OCI-LY7 (cell line): ENCODE measurements around the gene NID2.

Source experiments
- EZH2phosphoT487 ChIP-seq: fragments of 200-600 bp; sonication (generic); IDR thresholded peaks from 2 replicates; pipeline ENCODE4 v1.6.1; 2018; ENCODE audit warnings: low read depth, borderline replicate concordance, mild to moderate bottlenecking, mixed run types, antibody characterized with exemption, low read length, moderate library complexity, mixed read lengths
- TF ChIP-seq, protein P1 (sequence below): fragments of 200-600 bp; sonication (generic); conservative IDR thresholded peaks from 2 replicates; pipeline ENCODE4 v1.5.1; 2014; ENCODE audit warnings: mild to moderate bottlenecking, antibody characterized with exemption, low read length, moderate library complexity, mixed read lengths

DNA sequence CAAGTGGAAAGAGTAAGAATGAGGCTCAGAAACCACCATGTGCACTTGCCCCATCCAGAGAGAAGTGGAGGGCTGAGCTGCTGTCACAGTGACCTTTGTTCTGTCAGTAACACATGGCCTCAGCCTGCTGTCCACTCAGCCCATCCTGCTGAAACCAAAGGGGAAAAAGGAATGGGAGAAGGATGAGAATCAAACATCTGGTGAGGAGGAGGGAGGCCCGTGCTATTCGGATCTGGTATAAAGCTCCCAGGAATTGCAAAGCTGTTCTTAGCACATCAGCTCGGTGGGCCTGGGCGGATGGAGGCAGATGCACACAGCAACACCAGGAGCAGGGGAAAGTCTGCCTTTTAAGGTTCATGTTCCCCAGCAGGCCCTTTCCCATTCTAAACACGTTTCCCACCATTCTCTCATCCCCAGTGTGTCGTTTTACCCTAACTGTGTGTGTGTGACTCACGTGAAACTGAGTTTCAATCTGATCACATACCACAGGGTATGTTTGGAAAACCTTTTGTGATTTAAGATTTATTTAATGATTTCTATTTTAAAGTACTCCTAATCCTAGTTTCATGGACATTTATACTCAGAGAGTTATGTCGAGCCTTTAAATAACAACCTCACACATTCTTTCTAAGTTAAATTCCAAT is 42.7 kb downstream of the NID2 start:
- TF ChIP-seq, protein P1, sequence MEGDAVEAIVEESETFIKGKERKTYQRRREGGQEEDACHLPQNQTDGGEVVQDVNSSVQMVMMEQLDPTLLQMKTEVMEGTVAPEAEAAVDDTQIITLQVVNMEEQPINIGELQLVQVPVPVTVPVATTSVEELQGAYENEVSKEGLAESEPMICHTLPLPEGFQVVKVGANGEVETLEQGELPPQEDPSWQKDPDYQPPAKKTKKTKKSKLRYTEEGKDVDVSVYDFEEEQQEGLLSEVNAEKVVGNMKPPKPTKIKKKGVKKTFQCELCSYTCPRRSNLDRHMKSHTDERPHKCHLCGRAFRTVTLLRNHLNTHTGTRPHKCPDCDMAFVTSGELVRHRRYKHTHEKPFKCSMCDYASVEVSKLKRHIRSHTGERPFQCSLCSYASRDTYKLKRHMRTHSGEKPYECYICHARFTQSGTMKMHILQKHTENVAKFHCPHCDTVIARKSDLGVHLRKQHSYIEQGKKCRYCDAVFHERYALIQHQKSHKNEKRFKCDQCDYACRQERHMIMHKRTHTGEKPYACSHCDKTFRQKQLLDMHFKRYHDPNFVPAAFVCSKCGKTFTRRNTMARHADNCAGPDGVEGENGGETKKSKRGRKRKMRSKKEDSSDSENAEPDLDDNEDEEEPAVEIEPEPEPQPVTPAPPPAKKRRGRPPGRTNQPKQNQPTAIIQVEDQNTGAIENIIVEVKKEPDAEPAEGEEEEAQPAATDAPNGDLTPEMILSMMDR = no peak
- no peak for TF ChIP-seq EZH2phosphoT487
